ENCODE data around the gene ZC3HAV1. TPM values are rescaled to one million over a fixed set of nuclear protein-coding genes. Genes with fewer than 3 reads are reported as not detected.
"Not testable (repeated sequence)": the region's sequence is repeated elsewhere in the genome, so short reads cannot be mapped to it uniquely, and the experiment has no call there.

ZC3HAV1 gene
- total RNA-seq, 1 experiment from 2014 or later = 37.2 TPM

DNA sequence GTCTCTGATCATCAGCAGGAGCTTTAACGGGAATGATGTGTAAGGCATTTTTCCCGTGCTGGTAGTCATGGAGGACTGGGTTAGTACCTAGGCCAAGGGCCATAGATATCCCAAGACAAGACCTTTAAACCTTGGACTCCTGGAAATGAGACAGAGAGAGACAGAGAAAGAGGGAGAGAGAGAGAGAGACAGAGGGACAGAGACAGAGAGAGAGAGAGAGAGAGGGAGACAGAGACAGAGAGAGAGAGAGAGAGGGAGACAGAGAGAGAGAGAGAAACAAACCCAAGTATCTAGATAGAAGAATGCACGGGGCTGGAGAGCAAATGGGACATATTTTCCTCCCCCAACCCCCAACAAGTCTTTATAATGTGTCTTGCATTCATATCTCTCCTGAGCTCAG lies 22.3 kb downstream of the ZC3HAV1 start:
- no peak for DNase-seq (ENCODE audit: low read depth)

DNA sequence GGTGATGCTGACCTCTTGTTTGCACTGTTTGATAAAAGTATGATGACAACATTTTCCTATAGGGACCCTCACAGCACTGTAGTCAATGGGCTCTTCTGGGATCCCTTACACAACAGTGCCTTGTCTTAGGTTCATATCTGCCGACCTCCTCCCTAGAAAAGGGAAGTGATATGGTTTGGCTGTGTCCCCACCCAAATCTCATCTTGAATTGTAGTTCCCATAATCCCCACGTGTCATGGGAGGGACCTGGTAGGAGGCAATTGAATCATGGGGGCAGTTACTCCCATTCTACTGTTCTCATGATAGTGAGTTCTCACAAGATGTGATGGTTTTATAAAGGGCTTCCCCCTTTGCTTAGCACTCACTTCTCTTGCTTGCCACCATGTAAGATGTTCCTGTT lies 23.1 kb downstream of the ZC3HAV1 start:
- no peak for DNase-seq (ENCODE audit: low read depth)

DNA sequence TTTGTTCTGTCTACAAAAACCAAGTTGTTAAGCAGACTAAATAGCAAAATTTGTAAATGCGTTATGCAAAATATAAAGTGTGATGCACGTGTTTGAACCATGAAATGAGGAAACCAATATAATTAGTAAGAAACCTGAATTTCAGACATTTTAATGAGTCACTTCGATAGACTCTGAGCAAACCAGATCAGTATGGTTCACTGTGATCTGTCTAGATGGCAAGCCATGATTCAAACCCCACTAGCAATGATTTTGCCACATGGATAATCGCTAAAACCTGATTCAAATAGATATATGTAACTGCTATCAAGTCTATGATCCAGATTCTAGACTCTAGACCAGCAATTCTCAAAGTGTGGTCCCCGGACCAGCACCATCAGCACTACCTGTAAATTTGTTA lies 24.8 kb downstream of the ZC3HAV1 start:
- no peak for DNase-seq (ENCODE audit: low read depth)

- DNase-seq (ENCODE audit: low read depth) = no peak
Measured at GRCh38 chr7:139081584-139081983, 27.9 kb downstream of the ZC3HAV1 start.

DNA sequence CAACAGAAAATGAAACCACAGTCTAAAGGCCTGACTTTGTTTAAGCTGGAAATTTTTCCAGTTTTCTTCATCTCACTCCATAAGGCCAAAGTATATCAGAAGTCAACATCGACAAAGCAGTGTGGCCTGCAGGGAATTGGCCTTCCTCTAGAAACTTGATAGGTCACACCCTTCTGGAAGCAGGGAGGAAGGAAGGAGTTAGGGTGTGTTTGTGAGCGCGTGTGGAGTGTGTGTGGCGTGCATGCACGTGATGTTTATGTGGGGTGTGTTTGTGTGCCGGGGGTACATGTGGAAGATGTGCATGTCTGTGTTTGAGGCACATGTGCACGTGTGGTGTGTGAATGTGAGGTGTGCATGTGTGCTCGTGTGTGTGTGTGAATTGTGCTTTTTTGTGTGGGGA lies 28.6 kb downstream of the ZC3HAV1 start:
- DNase-seq (ENCODE audit: low read depth) = no peak

GRCh38 chr7:139079861-139080260 lies 29.7 kb downstream of the ZC3HAV1 start:
- no peak for DNase-seq (ENCODE audit: low read depth)

GRCh38 chr7:139078911-139079310 lies 30.6 kb downstream of the ZC3HAV1 start:
- peak; percentile 31 for DNase-seq (ENCODE audit: low read depth)

DNA sequence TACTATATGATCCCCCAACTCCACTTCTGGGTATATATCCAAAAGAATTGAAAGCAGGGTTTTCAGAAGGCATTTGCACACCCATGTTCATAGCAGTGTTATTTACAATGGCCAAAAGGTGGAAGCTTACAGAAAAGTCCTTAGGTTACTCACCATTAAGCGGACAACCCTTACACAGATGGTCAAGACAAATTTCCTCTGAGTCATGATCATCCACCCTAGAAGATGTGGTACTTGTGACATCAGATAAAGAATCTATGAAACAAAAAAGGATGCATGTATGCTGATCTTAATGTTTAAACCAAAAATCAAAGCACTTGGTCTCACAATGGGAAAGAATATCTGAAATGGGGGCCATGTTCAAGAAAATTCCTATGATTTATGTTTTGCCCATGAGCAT lies 31.1 kb downstream of the ZC3HAV1 start:
- peak; percentile 52 for DNase-seq (ENCODE audit: low read depth)

DNA sequence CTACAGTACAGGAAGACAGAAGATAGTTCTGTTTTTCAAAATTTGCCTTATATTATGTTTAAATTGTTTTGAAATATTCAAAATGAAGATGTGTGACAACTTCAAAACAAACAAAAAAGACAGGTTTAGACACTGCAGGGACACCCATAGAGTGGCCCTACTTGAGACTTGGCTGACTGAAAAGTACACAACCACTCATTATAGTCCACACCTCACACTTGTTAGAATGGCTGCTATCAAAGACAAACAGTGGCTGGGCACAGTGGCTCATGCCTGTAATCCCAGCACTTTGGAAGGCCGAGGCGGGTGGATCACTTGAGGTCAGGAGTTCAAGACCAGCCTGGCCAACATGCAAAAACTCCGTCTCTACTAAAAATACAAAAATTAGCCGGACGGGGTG lies 31.8 kb downstream of the ZC3HAV1 start:
- not testable (repeated sequence) for DNase-seq (ENCODE audit: low read depth)

GRCh38 chr7:139075871-139076686 lies 33.4 kb downstream of the ZC3HAV1 start:
- no peak for DNase-seq (ENCODE audit: low read depth)

GRCh38 chr7:139075031-139075652 lies 34.4 kb downstream of the ZC3HAV1 start:
- peak; percentile 74 for DNase-seq (ENCODE audit: low read depth)

- DNase-seq (ENCODE audit: low read depth) = no peak
Measured at GRCh38 chr7:139072796-139073195, 36.7 kb downstream of the ZC3HAV1 start.

DNA sequence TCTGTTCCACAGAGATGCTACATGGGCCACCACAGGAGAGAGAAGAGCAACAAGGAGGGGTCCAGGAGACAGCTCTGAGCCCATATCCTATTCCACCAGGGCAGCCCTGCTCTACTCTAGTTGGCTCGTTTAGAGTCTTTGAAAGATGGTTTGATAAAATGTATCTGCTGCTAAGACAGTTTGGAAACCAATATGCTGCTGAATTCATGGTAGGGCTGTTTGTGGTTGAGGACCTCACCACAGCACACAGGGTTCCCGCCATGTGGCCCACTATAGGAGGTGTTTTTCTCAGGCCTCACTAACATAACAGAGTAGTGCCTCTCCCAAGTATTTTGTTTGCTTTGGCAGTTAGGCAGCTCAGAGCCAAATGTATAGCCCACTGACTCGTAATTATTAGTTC lies 37.8 kb downstream of the ZC3HAV1 start:
- no peak for DNase-seq (ENCODE audit: low read depth)

DNA sequence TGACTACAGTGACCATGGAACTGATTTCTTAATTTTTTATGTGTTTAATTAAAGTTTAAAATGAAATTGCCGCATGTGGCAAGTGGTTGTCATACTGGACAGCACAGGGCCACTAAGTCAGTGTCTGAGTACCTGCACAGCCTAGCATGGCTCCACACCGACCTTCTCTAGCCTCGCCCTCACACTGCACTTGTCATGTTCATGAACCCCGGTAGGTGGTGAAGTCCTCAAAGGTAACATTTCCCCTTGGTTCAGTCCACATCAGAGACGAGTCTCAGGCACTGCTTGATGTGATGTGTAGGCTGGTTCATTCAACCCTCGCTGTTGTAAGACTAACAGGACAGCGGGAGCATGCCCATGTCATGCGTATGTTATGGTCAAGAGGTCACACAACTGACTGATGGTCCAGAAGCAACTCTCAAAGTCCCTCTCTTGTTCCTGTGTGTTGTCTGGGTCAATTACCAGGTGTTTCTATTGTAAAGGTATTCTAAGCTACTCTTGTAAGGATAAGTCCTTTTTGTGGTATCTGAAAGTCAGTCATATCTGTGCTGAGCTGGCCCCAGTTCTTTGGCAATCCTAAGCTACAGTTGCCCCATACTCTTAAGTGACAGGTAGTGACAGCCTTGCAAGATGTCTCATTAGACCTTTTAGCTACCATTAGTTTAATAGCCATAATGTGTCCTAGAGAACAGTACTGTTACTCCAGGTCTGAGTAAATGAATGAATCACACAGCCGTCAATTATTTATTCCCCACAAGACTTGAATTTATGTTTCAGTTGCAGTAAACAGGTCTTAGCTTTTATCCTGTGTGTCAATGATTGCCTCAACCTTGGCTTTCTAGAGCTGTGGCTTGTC lies 40.7 kb downstream of the ZC3HAV1 start:
- DNase-seq (ENCODE audit: low read depth) = no peak

DNA sequence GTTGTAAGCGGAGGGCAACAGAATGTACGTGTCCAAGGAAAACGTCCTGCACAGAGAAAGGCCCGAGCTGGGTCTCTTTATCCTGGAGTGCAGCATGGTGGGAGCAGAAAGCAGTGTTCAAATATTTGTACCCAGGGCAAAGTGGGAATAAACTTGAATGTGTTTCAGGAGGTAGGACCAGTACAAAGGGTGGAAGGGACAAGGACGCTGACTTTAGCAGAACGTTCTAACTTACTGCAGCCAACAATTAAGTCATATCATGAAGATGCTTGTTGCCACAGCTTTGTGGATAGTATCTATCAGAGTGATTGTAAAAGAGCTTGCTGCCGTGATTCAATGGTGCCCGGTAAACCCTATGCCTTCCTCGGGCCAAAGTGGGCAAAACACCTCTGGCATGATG lies 43.2 kb downstream of the ZC3HAV1 start:
- no peak for DNase-seq (ENCODE audit: low read depth)

- DNase-seq (ENCODE audit: low read depth) = no peak
Measured at GRCh38 chr7:139065323-139065722, 44.2 kb downstream of the ZC3HAV1 start.

DNA sequence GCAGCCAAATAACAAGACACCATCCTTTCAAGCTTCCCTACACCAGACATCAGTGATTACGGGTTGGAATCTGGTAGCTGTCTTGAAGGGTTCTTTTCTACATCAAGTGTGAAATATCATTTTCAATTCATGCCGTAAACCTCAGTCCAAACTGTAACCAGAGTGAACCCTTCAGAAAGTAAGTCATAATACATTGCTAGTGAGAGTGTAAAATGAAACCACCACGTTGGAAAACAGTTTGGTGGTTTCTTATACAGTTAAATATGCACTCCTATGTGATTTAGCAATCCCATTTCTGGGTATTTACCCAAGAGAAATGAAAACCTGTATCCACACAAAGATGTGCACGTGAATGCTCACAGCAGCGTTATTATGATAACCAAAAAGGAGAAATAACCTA lies 48.1 kb downstream of the ZC3HAV1 start:
- no peak for DNase-seq (ENCODE audit: low read depth)

GRCh38 chr7:139060695-139061237 lies 48.8 kb downstream of the ZC3HAV1 start:
- no peak for DNase-seq (ENCODE audit: low read depth)

- no peak for DNase-seq (ENCODE audit: low read depth)
Measured at GRCh38 chr7:139059905-139060304, 49.6 kb downstream of the ZC3HAV1 start.

GRCh38 chr7:139058943-139059342 lies 50.6 kb downstream of the ZC3HAV1 start:
- DNase-seq (ENCODE audit: low read depth) = no peak

GRCh38 chr7:139055674-139056073 lies 53.8 kb downstream of the ZC3HAV1 start:
- DNase-seq (ENCODE audit: low read depth) = no peak

GRCh38 chr7:139054656-139055055 lies 54.9 kb downstream of the ZC3HAV1 start:
- DNase-seq (ENCODE audit: low read depth) = not testable (repeated sequence)
